K562 (cell line): Measurements from ENCODE around the gene CYP2R1. TPM values are rescaled to one million over a fixed set of nuclear protein-coding genes. Genes with fewer than 3 reads are reported as not detected.

Source experiments
- ARID3A ChIP-seq: IDR thresholded peaks from 2 replicates; pipeline ENCODE4 v1.6.1; 2012; ENCODE audit warnings: low read depth, low read length, improper control_type of control experiment, borderline replicate concordance
- BRCA1 ChIP-seq, 2 experiments: fragments of 450-650 bp in 1 of 2; sonication (generic) in 1 of 2; formaldehyde crosslinking in 1 of 2; IDR thresholded peaks; 2 replicates each; pipeline versions ENCODE4 v1.5.0 to v1.6.1; 2017 to 2020; ENCODE audit warnings: mild to moderate bottlenecking in 1 of 2, missing genetic modification reagents in 1 of 2
- CHAMP1 ChIP-seq: fragments of 450-650 bp; IDR thresholded peaks from 2 replicates; pipeline ENCODE4 v1.6.1; 2016; ENCODE audit warnings: mild to moderate bottlenecking
- ESRRB ChIP-seq: fragments of 250-450 bp; sonication (Bioruptor Pico); IDR thresholded peaks from 2 replicates; pipeline ENCODE4 v1.5.0; 2020; ENCODE audit warnings: mild to moderate bottlenecking, moderate library complexity, borderline replicate concordance
- GABPB2 ChIP-seq: fragments of 250-450 bp; sonication (Bioruptor Pico); conservative IDR thresholded peaks from 2 replicates; pipeline ENCODE4 v1.5.1; 2021; ENCODE audit warnings: mild to moderate bottlenecking
- KLF1 ChIP-seq: fragments of 450-650 bp; IDR thresholded peaks from 2 replicates; pipeline ENCODE4 v1.6.1; 2016; ENCODE audit warnings: missing genetic modification characterization, missing compliant biosample characterization
- PCBP2 ChIP-seq: fragments of 200-400 bp; formaldehyde crosslinking; IDR thresholded peaks from 2 replicates; pipeline ENCODE4 v1.6.1; 2018; ENCODE audit warnings: low read length, low read depth, mild to moderate bottlenecking, moderate library complexity; ENCODE audit not compliant: poor library complexity, severe bottlenecking
- PHF8 ChIP-seq: fragments of 200-600 bp; sonication (generic); IDR thresholded peaks from 2 replicates; pipeline ENCODE4 v1.6.1; 2012; ENCODE audit warnings: mixed run types, mild to moderate bottlenecking, inconsistent platforms, low read length, moderate library complexity, borderline replicate concordance
- RFX7 ChIP-seq: fragments of 250-450 bp; sonication (Bioruptor Pico); IDR thresholded peaks from 2 replicates; pipeline ENCODE4 v1.5.1; 2021; ENCODE audit warnings: mild to moderate bottlenecking
- TCFL5 ChIP-seq: fragments of 250-450 bp; sonication (Bioruptor Pico); conservative IDR thresholded peaks from 2 replicates; pipeline ENCODE4 v1.6.1; 2021; ENCODE audit warnings: mild to moderate bottlenecking, moderate library complexity, matching md5 sums
- TEAD2 ChIP-seq: fragments of 450-650 bp; IDR thresholded peaks from 2 replicates; pipeline ENCODE4 v1.6.1; 2016; ENCODE audit warnings: missing genetic modification characterization, control low read depth, missing compliant biosample characterization
- TSC22D4 ChIP-seq: fragments of 450-650 bp; IDR thresholded peaks from 2 replicates; pipeline ENCODE4 v1.6.1; 2016; ENCODE audit warnings: missing genetic modification characterization, missing biosample characterization, control low read depth
- ZNF146 ChIP-seq: IDR thresholded peaks from one replicate; pipeline ENCODE4 v1.6.1; 2018; ENCODE audit warnings: missing compliant biosample characterization; ENCODE audit not compliant: unreplicated experiment
- ZNF696 ChIP-seq: fragments of 250-450 bp; sonication (Bioruptor Pico); conservative IDR thresholded peaks from 2 replicates; pipeline ENCODE4 v1.4.0; 2020; ENCODE audit warnings: mild to moderate bottlenecking, moderate library complexity
- ZSCAN32 ChIP-seq: fragments of 450-650 bp; formaldehyde crosslinking; IDR thresholded peaks from 2 replicates; pipeline ENCODE4 v1.4.0; 2020; ENCODE audit warnings: mild to moderate bottlenecking, moderate library complexity
- polyA plus RNA-seq, 8 experiments: library from polyadenylated mRNA; depleted of rRNA in 4 of 8; stranded (reverse) in 5 of 8; unstranded in 3 of 8; fragments of >200 nt; fragmentation: Nextera tagmentation in 2 of 8; fragmentation: Illumina TruSeq in 1 of 8; extraction: Ambion mirVana in 2 of 8; extraction: Trizol in 1 of 8; gene quantifications; 2 replicates each; pipeline versions ENCODE4 v1.2.1 to v1.2.3, GENCODE V29; 2011 to 2014; ENCODE audit warnings: inconsistent platforms in 1 of 8, missing spikeins in 1 of 8
- total RNA-seq, 7 experiments: library from RNA; depleted of rRNA in 6 of 7; stranded (reverse); fragments of >200 nt in 6 of 7; fragmentation: Illumina TruSeq in 2 of 7; extraction: Trizol in 2 of 7; gene quantifications; 2 replicates each; pipeline versions ENCODE4 v1.2.1 to v1.2.3, GENCODE V29; 2011 to 2021; ENCODE audit warnings: low replicate concordance in 1 of 7
- TF ChIP-seq, protein P1 (sequence below): fragments of 250-450 bp; sonication (Bioruptor Pico); IDR thresholded peaks from 2 replicates; pipeline ENCODE4 v1.4.0; 2020; ENCODE audit warnings: mild to moderate bottlenecking, moderate library complexity, borderline replicate concordance
- TF ChIP-seq, protein P2 (sequence below): fragments of 250-450 bp; sonication (Bioruptor Pico); IDR thresholded peaks from 2 replicates; pipeline ENCODE4 v1.9.0; 2021; ENCODE audit warnings: mild to moderate bottlenecking
- TF ChIP-seq, protein P3 (sequence below): sonication (generic); formaldehyde crosslinking; IDR thresholded peaks from 2 replicates; pipeline ENCODE4 v1.8.1; 2023; ENCODE audit warnings: mild to moderate bottlenecking, missing genetic modification reagents

CYP2R1 gene
- total and polyA plus RNA-seq, 9 of the 15 experiments (the other 6 are each of a cell fraction or from before 2014, with no cell fraction given) = 19.4 to 40.5 (median 29.4) TPM

DNA sequence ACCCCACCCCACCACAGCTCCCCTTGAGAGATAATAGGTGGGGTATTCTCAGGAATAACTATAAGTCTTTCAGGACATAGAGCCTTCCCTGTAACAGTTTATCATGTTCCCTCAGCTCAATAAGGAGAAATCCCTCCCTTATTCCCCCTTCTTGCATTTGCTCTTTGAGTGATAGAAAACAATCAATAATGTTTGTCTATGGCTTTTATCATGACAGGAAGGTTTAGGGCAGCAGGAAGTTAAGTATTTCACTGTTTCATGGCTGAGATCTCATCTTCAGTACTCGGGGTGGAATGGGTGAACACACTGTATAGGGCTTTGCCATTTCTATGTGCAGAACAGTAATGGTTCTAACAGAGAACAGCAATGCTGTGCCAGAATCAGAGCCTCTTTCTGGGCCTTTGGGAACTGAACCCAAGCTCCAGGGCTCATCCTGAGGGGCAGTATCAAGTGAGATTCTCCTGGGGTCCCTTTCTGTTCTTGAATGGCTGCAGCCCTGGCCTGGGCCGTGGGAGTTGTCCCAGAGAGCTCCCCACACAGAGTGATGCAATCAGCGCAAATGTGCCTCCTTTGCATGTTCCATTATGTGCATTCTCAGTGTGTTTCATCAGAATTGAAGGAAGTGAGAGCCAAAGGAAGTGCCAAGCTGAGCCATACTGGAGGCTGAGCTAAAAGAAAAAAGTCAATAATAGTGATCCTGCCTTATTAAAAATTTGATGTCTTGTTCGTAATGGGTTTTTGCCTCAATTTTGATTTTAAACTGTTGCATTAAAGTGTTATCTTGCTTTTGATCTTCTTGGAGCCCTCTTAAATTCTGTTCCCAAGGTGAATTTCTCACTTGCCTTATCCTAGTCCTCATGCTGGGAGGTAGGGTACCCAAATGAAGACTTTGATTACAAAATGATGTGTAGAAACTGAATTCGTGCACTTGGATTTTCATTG lies 2.9 kb upstream of the CYP2R1 start (continued):
- TF ChIP-seq, protein P1, sequence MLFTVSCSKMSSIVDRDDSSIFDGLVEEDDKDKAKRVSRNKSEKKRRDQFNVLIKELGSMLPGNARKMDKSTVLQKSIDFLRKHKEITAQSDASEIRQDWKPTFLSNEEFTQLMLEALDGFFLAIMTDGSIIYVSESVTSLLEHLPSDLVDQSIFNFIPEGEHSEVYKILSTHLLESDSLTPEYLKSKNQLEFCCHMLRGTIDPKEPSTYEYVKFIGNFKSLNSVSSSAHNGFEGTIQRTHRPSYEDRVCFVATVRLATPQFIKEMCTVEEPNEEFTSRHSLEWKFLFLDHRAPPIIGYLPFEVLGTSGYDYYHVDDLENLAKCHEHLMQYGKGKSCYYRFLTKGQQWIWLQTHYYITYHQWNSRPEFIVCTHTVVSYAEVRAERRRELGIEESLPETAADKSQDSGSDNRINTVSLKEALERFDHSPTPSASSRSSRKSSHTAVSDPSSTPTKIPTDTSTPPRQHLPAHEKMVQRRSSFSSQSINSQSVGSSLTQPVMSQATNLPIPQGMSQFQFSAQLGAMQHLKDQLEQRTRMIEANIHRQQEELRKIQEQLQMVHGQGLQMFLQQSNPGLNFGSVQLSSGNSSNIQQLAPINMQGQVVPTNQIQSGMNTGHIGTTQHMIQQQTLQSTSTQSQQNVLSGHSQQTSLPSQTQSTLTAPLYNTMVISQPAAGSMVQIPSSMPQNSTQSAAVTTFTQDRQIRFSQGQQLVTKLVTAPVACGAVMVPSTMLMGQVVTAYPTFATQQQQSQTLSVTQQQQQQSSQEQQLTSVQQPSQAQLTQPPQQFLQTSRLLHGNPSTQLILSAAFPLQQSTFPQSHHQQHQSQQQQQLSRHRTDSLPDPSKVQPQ (CRISPR knock-in tag) = no peak
- no peak for TF ChIP-seq TSC22D4
- TF ChIP-seq PCBP2 = no peak
- 0 out of 2 replicates have a peak, but pooled peaks have one; percentile 20 for TF ChIP-seq ARID3A
- TF ChIP-seq ESRRB (CRISPR knock-in tag) = no peak
- TF ChIP-seq GABPB2 (CRISPR knock-in tag) = no peak
- no peak for TF ChIP-seq TEAD2 (tag)
- TF ChIP-seq, protein P2, sequence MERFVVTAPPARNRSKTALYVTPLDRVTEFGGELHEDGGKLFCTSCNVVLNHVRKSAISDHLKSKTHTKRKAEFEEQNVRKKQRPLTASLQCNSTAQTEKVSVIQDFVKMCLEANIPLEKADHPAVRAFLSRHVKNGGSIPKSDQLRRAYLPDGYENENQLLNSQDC (CRISPR knock-in tag) = no peak
- no peak; the same call in 1 of the 2 replicates for TF ChIP-seq PHF8
- peak; percentile 95 for TF ChIP-seq ZSCAN32 (CRISPR knock-in tag)
- no peak for TF ChIP-seq TCFL5 (CRISPR knock-in tag)
- TF ChIP-seq KLF1 (tag) = no peak
- TF ChIP-seq RFX7 (CRISPR knock-in tag) = no peak
- TF ChIP-seq ZNF146 (CRISPR knock-in tag) = no peak
- TF ChIP-seq ZNF696 (CRISPR knock-in tag) = no peak
- TF ChIP-seq CHAMP1 = no peak
- TF ChIP-seq BRCA1 (IDR thresholded peaks at IDR 0.05) = no peak
- no peak for TF ChIP-seq BRCA1 (CRISPR knock-in tag; IDR thresholded peaks at IDR 0.05)
- TF ChIP-seq, protein P3, sequence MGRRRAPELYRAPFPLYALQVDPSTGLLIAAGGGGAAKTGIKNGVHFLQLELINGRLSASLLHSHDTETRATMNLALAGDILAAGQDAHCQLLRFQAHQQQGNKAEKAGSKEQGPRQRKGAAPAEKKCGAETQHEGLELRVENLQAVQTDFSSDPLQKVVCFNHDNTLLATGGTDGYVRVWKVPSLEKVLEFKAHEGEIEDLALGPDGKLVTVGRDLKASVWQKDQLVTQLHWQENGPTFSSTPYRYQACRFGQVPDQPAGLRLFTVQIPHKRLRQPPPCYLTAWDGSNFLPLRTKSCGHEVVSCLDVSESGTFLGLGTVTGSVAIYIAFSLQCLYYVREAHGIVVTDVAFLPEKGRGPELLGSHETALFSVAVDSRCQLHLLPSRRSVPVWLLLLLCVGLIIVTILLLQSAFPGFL (CRISPR knock-in tag) = no peak
